SK-MEL-5 (cell line): Measurements from ENCODE around the gene OTOGL. TPM values are rescaled to one million over a fixed set of nuclear protein-coding genes. Genes with fewer than 3 reads are reported as not detected.
"Not testable (repeated sequence)": the region's sequence is repeated elsewhere in the genome, so short reads cannot be mapped to it uniquely, and the experiment has no call there.

Experiments
- DNase-seq: peaks from one replicate; pipeline ENCODE4 v3.0.0-alpha.2; 2016; ENCODE audit warnings: low read depth, low spot score
- in situ Hi-C: cut with HindIII; loops from 2 replicates; pipeline ENCODE4 v1.10.0; 2016; ENCODE audit warnings: low sequenced_read_pairs, high pct_unique_total_duplicates, low pct_unique_long_range_greater_than_20kb
- total RNA-seq: library from RNA; depleted of rRNA; stranded (reverse); fragments of >200 nt; shearing (Covaris generic); gene quantifications from 2 replicates; pipeline ENCODE4 v1.2.3, GENCODE V29; 2014

The OTOGL gene
- total RNA-seq, 1 experiment from 2014 or later = 3.1 TPM

GRCh38 chr12:80200414-80200813, 101.1 kb downstream of the OTOGL start:
- in situ Hi-C loops = no loop called here
- peak; percentile 60 for DNase-seq

- in situ Hi-C loops = no loop called here
- DNase-seq = no peak
These were observed 102.6 kb downstream of the OTOGL start for GRCh38 chr12:80201908-80202307.

- in situ Hi-C loops = no loop called here
These were observed 106.6 kb downstream of the OTOGL start for GRCh38 chr12:80205960-80206359.

GRCh38 chr12:80208071-80208470, 108.7 kb downstream of the OTOGL start:
- in situ Hi-C loops = no loop called here

More at GRCh38 chr12:80205960-80206359, 106.6 kb downstream of the OTOGL start:
- no peak for DNase-seq

GRCh38 chr12:80211671-80212070, 112.3 kb downstream of the OTOGL start:
- DNase-seq = peak; percentile 95
- in situ Hi-C loops = no loop called here

More at GRCh38 chr12:80208071-80208470, 108.7 kb downstream of the OTOGL start:
- DNase-seq = no peak

DNA sequence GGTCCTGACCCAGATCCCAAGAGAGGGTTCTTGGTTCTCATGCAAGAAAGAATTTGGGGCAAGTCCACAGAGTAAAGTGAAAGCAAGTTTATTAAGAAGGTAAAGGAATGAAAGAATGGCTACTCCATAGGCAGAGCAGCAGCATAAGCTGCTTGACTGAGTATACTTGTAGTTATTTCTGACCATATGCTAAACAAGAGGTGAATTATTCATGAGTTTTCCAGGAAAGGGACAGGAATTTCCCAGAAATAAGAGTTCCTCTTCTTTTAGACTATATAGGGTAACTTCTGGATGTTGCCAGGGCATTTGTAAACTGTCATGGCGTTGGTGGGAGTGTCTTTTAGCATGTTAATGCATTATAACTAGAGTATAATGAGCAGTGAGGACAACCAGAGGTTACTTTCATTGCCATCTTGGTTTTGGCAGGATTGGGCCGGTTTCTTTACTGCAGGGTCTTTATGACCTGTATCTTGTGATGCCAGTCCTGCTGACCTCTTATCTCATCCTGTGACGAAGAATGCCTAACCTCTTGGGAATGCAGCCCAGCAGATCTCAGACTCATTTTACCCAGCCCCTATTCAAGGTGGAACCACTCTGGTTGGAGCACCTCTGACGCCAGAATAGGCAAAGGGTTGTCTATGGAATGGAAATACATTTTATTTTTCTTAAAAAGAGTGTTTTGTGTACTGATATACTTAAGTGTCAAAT, 113.8 kb downstream of the OTOGL start:
- in situ Hi-C loops = no loop called here
- DNase-seq = peak; percentile 87

GRCh38 chr12:80213871-80214270, 114.5 kb downstream of the OTOGL start:
- in situ Hi-C loops = no loop called here
- DNase-seq = peak; percentile 29

GRCh38 chr12:80217011-80217535, 117.7 kb downstream of the OTOGL start:
- DNase-seq = peak; percentile 66
- in situ Hi-C loops = no loop called here

DNA sequence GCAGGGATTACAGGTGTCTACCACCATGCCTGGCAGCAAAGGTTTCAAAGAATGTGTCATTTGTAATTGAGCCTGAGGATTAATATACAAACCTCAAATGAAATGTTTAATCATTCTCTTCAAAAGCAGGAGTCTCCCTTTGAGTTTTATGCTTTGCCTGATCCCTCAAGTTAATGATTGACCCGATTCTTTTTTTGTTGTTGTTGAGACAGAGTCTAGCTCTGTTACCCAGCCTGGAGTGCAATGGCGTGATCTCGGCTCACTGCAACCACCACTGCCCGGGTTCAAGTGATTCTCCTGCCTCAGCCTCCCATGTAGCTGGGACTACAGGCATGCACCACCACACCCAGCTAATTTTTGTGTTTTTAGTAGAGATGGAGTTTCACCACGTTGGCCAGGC, 119.6 kb downstream of the OTOGL start:
- in situ Hi-C loops, DNase-seq: not testable (repeated sequence)

DNA sequence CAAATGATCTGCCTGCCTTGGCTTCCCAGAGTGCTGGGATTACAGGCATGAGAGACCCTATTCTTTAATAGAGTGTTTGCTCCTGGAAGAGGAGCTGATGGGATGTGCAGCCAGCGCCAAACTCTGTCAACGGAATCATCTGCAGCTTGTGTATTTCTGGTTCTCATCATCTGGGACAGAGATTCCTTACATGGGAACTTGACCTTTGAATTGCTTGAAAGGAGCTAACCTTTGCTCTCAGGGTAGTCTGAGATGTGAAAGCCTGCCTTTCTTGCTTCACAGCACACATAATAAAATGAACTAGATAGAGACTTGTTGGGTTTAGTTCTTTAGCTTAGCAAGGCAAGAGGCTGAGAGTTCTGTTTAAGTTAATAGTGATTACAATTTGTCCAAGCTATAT, 120.0 kb downstream of the OTOGL start:
- DNase-seq = peak; percentile 91
- in situ Hi-C loops = no loop called here

DNA sequence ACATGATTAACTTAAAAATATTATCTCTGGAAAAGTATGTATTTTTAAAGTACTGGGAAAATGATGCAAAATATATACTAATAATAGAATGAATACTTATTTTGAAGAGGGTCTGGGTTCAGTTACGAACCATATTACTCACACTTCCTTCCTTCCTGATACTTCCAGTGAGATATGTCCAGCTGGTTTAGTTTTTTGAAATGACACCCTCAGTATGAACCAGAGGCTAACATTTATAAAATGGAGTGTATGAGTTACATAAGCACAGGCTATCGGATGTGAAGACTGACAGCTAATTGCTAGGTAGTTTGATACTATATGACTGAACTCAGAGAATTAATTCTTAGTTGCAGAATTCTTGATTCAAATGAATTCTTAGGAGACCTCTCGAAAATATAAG, 122.9 kb downstream of the OTOGL start:
- in situ Hi-C loops = no loop called here
- DNase-seq = no peak

GRCh38 chr12:80226576-80226975, 127.2 kb downstream of the OTOGL start:
- DNase-seq = no peak
- in situ Hi-C loops = no loop called here

GRCh38 chr12:80227904-80228303, 128.6 kb downstream of the OTOGL start:
- in situ Hi-C loops = not testable (repeated sequence)

GRCh38 chr12:80230068-80230467, 130.7 kb downstream of the OTOGL start:
- in situ Hi-C loops = no loop called here
- no peak for DNase-seq

More at GRCh38 chr12:80227904-80228303, 128.6 kb downstream of the OTOGL start:
- DNase-seq = not testable (repeated sequence)

GRCh38 chr12:80232837-80233236, 133.5 kb downstream of the OTOGL start:
- no peak for DNase-seq
- in situ Hi-C loops = no loop called here

DNA sequence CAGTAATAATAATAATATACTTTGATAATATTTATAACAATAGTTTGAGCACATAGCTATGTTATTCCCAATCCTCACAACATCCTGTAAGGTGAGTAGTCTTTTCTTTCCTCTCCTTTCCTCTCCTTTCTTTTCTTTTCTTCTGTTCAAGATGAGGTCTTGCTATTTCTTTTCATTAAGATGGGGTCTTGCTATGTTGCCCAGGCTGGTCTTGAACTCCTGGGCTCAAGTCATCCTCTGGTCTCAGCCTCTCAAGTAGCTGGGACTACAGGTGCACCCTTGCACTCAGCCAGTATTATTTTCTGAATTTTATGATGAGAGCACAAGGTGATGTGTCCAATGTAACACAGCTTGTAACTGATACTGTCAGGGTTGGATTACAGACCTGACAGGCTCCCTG, 134.6 kb downstream of the OTOGL start:
- no peak for DNase-seq
- in situ Hi-C loops = no loop called here

- in situ Hi-C loops = no loop called here
- DNase-seq = no peak
These were observed 135.3 kb downstream of the OTOGL start for GRCh38 chr12:80234667-80235066.

GRCh38 chr12:80235944-80236343, 136.6 kb downstream of the OTOGL start:
- in situ Hi-C loops = no loop called here

GRCh38 chr12:80239867-80240266, 140.5 kb downstream of the OTOGL start:
- in situ Hi-C loops = no loop called here

More at GRCh38 chr12:80235944-80236343, 136.6 kb downstream of the OTOGL start:
- DNase-seq = no peak

More at GRCh38 chr12:80239867-80240266, 140.5 kb downstream of the OTOGL start:
- DNase-seq = no peak
